GM23338 (cell line): Measurements from ENCODE around the gene ADAM17. TPM values are rescaled to one million over a fixed set of nuclear protein-coding genes. Genes with fewer than 3 reads are reported as not detected.

ENCODE experiments used
- ATAC-seq: fragments of 200-7000 bp; cut with Tn5 transposase; 3 replicates; pipeline ENCODE4 v1.9.1; 2020
- DNase-seq: peaks from one replicate; pipeline ENCODE4 v3.0.0-alpha.2; 2015; ENCODE audit warnings: low spot score
- H2AFZ ChIP-seq: fragments of 200-600 bp; sonication (generic); 2 replicates; pipeline ENCODE4 v1.8.0; 2016; ENCODE audit warnings: antibody characterized with exemption, mild to moderate bottlenecking, moderate library complexity
- H3F3A ChIP-seq: fragments of 200-600 bp; sonication (generic); replicated peaks from 2 replicates; pipeline ENCODE4 v1.8.0; 2017; ENCODE audit warnings: antibody characterized with exemption, mixed run types, low read depth
- H3K27ac ChIP-seq: fragments of 200-600 bp; sonication (generic); 2 replicates; pipeline ENCODE4 v1.6.1; 2016; ENCODE audit warnings: low read depth
- H3K27me3 ChIP-seq: fragments of 200-600 bp; sonication (generic); 2 replicates; pipeline ENCODE4 v1.8.0; 2016; ENCODE audit warnings: mild to moderate bottlenecking, mixed run types, moderate library complexity; ENCODE audit not compliant: insufficient read depth
- H3K36me3 ChIP-seq: fragments of 200-600 bp; sonication (generic); 2 replicates; pipeline ENCODE4 v1.8.0; 2016; ENCODE audit warnings: mild to moderate bottlenecking; ENCODE audit not compliant: insufficient read depth
- H3K4me1 ChIP-seq: fragments of 200-600 bp; sonication (generic); 2 replicates; pipeline ENCODE4 v1.8.0; 2016; ENCODE audit warnings: mild to moderate bottlenecking, moderate library complexity; ENCODE audit not compliant: insufficient read depth
- H3K4me2 ChIP-seq: fragments of 200-600 bp; sonication (generic); 2 replicates; pipeline ENCODE4 v1.7.1; 2017; ENCODE audit warnings: mixed run types
- H3K4me3 ChIP-seq: fragments of 200-600 bp; sonication (generic); 2 replicates; pipeline ENCODE4 v1.6.1; 2016; ENCODE audit warnings: mixed run types
- H3K79me2 ChIP-seq: fragments of 200-600 bp; sonication (generic); replicated peaks from 2 replicates; pipeline ENCODE4 v1.8.0; 2017; ENCODE audit warnings: mild to moderate bottlenecking; ENCODE audit not compliant: insufficient read depth
- H3K9me2 ChIP-seq: fragments of 200-600 bp; sonication (generic); 2 replicates; pipeline ENCODE4 v1.8.0; 2017; ENCODE audit not compliant: insufficient read depth
- H4K20me1 ChIP-seq: fragments of 200-600 bp; sonication (generic); replicated peaks from 2 replicates; pipeline ENCODE4 v1.8.0; 2017; ENCODE audit warnings: mild to moderate bottlenecking; ENCODE audit not compliant: insufficient read depth
- H3K27ac Mint-ChIP-seq: 2 replicates; pipeline ENCODE4 v1.8.0; 2020; ENCODE audit warnings: inconsistent platforms, mild to moderate bottlenecking, moderate library complexity, mixed read lengths
- H3K27me3 Mint-ChIP-seq: 3 replicates; pipeline ENCODE4 v1.8.0; 2022; ENCODE audit warnings: low read depth, mild to moderate bottlenecking, moderate library complexity, mixed read lengths, inconsistent platforms; ENCODE audit not compliant: insufficient read depth, poor library complexity
- H3K36me3 Mint-ChIP-seq: 3 replicates; pipeline ENCODE4 v1.8.0; 2021; ENCODE audit warnings: low read depth, mild to moderate bottlenecking, inconsistent platforms, moderate library complexity, mixed read lengths
- H3K4me1 Mint-ChIP-seq: 3 replicates; pipeline ENCODE4 v1.8.0; 2020; ENCODE audit warnings: mild to moderate bottlenecking, inconsistent platforms, mixed read lengths
- H3K4me3 Mint-ChIP-seq: 3 replicates; pipeline ENCODE4 v1.8.0; 2021; ENCODE audit warnings: moderate library complexity, mild to moderate bottlenecking, inconsistent platforms, mixed read lengths
- H3K9me3 Mint-ChIP-seq: 3 replicates; pipeline ENCODE4 v1.8.0; 2020; ENCODE audit warnings: moderate library complexity, mild to moderate bottlenecking, inconsistent platforms, mixed read lengths
- CTCF ChIP-seq, 2 experiments: fragments of 200-600 bp in 1 of 2; sonication (generic) in 1 of 2; conservative IDR thresholded peaks; 2 replicates each; pipeline versions ENCODE4 v1.5.1 to v1.6.1; 2016 to 2017; ENCODE audit warnings: antibody characterized with exemption in 2 of 2, low read depth in 2 of 2, mild to moderate bottlenecking in 2 of 2, moderate library complexity in 1 of 2
- EZH2 ChIP-seq: fragments of 200-600 bp; sonication (generic); IDR thresholded peaks from one replicate; pipeline ENCODE4 v1.8.0; 2017; ENCODE audit warnings: antibody characterized with exemption, mild to moderate bottlenecking, low read depth; ENCODE audit not compliant: unreplicated experiment
- EZH2phosphoT487 ChIP-seq: fragments of 200-600 bp; sonication (generic); IDR thresholded peaks from one replicate; pipeline ENCODE4 v1.8.1; 2018; ENCODE audit warnings: antibody characterized with exemption; ENCODE audit not compliant: unreplicated experiment
- JUNB ChIP-seq: IDR thresholded peaks from one replicate; pipeline ENCODE4 v1.6.1; 2016; ENCODE audit warnings: antibody characterized with exemption; ENCODE audit not compliant: unreplicated experiment
- NANOG ChIP-seq: IDR thresholded peaks from 2 replicates; pipeline ENCODE4 v1.6.1; 2016; ENCODE audit warnings: antibody characterized with exemption, borderline replicate concordance
- POLR2AphosphoS5 ChIP-seq: IDR thresholded peaks from 2 replicates; pipeline ENCODE4 v1.6.1; 2016; ENCODE audit warnings: antibody characterized with exemption, low read depth
- REST ChIP-seq: IDR thresholded peaks from one replicate; pipeline ENCODE4 v1.6.1; 2018; ENCODE audit warnings: antibody characterized with exemption; ENCODE audit not compliant: unreplicated experiment
- STAT1 ChIP-seq: IDR thresholded peaks from one replicate; pipeline ENCODE4 v1.6.1; 2016; ENCODE audit warnings: antibody characterized with exemption; ENCODE audit not compliant: unreplicated experiment
- ZNF114 ChIP-seq: fragments of 250-450 bp; sonication (Bioruptor Pico); IDR thresholded peaks from 2 replicates; pipeline ENCODE4 v1.5.0; 2020; ENCODE audit warnings: mild to moderate bottlenecking, moderate library complexity
- polyA plus RNA-seq: library from polyadenylated mRNA; unstranded; fragments of >200 nt; fragmentation: Nextera tagmentation; extraction: Ambion mirVana; gene quantifications from 2 replicates; pipeline ENCODE4 v1.2.1, GENCODE V29; 2016
- total RNA-seq: library from RNA; depleted of rRNA; stranded (reverse); fragments of >200 nt; shearing (Covaris generic); gene quantifications from 2 replicates; pipeline ENCODE4 v1.2.3, GENCODE V29; 2014

Gene ADAM17
- total and polyA plus RNA-seq, 2 experiments from 2014 or later, result 8.3 to 23.5 TPM

- H3K27me3 ChIP-seq, result no peaks in the 10 kb centered on the region
- no peaks in the 10 kb centered on the region for H3K27me3 Mint-ChIP-seq
- no peaks in the 10 kb centered on the region for H3K4me1 ChIP-seq
- no peak overlapping the region for H3K4me3 ChIP-seq
- peaks cover 48% of the 10 kb centered on the region for H3K36me3 Mint-ChIP-seq
- H3F3A ChIP-seq, result no peaks in the 10 kb centered on the region
- no peaks in the 10 kb centered on the region for H3K4me1 Mint-ChIP-seq
- no peaks in the 10 kb centered on the region for H3K9me2 ChIP-seq
- peaks cover 5% of the 10 kb centered on the region; the same call in 1 of the 2 replicates for H4K20me1 ChIP-seq
- ATAC-seq, result no peak
- no peak overlapping the region for H3K27ac ChIP-seq
- no peak for TF ChIP-seq CTCF (conservative IDR thresholded peaks at IDR 0.05; ENCODE audit: low read depth in 2 of 2)
- no peak overlapping the region for H3K27ac Mint-ChIP-seq
- no peak overlapping the region for H2AFZ ChIP-seq
- peaks cover 7% of the 10 kb centered on the region for H3K36me3 ChIP-seq
- no peak overlapping the region for H3K4me3 Mint-ChIP-seq
- H3K9me3 Mint-ChIP-seq, result no peaks in the 10 kb centered on the region
- H3K4me2 ChIP-seq, result no peak overlapping the region
- no peaks in the 10 kb centered on the region for H3K79me2 ChIP-seq
- DNase-seq, result no peak
Observed at GRCh38 chr2:9462886-9463697, 92.5 kb downstream of the ADAM17 start.

GRCh38 chr2:9462313-9462712 is 93.3 kb downstream of the ADAM17 start:
- TF ChIP-seq ZNF114 (CRISPR knock-in tag), result no peak
- TF ChIP-seq EZH2phosphoT487, result no peak
- no peak for TF ChIP-seq JUNB
- TF ChIP-seq NANOG, result no peak
- TF ChIP-seq EZH2, result no peak
- TF ChIP-seq REST, result no peak
- no peak for TF ChIP-seq STAT1
- TF ChIP-seq CTCF (conservative IDR thresholded peaks at IDR 0.05; ENCODE audit: low read depth in 2 of 2), result no peak
- TF ChIP-seq POLR2AphosphoS5, result no peak
- H3K27ac ChIP-seq, result peak overlapping the region; percentile 59; the same call in 1 of the 2 replicates
- no peaks in the 10 kb centered on the region for H3K27me3 Mint-ChIP-seq
- no peaks in the 10 kb centered on the region for H3K4me1 ChIP-seq
- DNase-seq (no peak), ATAC-seq (no peak)
- no peak overlapping the region for H3K4me3 Mint-ChIP-seq
- H3F3A ChIP-seq, result no peaks in the 10 kb centered on the region
- no peaks in the 10 kb centered on the region for H3K4me1 Mint-ChIP-seq
- H3K36me3 Mint-ChIP-seq, result peaks cover 50% of the 10 kb centered on the region
- H3K79me2 ChIP-seq, result no peaks in the 10 kb centered on the region
- no peak overlapping the region for H2AFZ ChIP-seq
- H3K4me3 ChIP-seq, result no peak overlapping the region
- H3K4me2 ChIP-seq, result no peak overlapping the region
- peaks cover 5% of the 10 kb centered on the region; the same call in 1 of the 2 replicates for H4K20me1 ChIP-seq
- H3K27me3 ChIP-seq, result no peaks in the 10 kb centered on the region
- H3K9me3 Mint-ChIP-seq, result no peaks in the 10 kb centered on the region
- peaks cover 7% of the 10 kb centered on the region for H3K36me3 ChIP-seq
- H3K27ac Mint-ChIP-seq, result no peak overlapping the region
- no peaks in the 10 kb centered on the region for H3K9me2 ChIP-seq
